GM19438 (cell line): ENCODE results near the gene MAPK8IP2.

Experiments used
- ATAC-seq: cut with Tn5 transposase; IDR thresholded peaks from one replicate; pipeline ENCODE4 v1.9.1; 2021; ENCODE audit warnings: low read depth; ENCODE audit not compliant: unreplicated experiment

MAPK8IP2 gene

GRCh38 chr22:50574383-50574755 lies 26.2 kb upstream of the MAPK8IP2 start:
- no peak for ATAC-seq

- no peak for ATAC-seq
Measured at GRCh38 chr22:50575426-50575941, 25.1 kb upstream of the MAPK8IP2 start.

- no peak for ATAC-seq
Measured at GRCh38 chr22:50576070-50576469, 24.5 kb upstream of the MAPK8IP2 start.

GRCh38 chr22:50576806-50577696 lies 23.5 kb upstream of the MAPK8IP2 start:
- no peak for ATAC-seq

- ATAC-seq, result no peak
Measured at GRCh38 chr22:50577697-50577986, 23.0 kb upstream of the MAPK8IP2 start.

- no peak for ATAC-seq
Measured at GRCh38 chr22:50577987-50578775, 22.4 kb upstream of the MAPK8IP2 start, which contains the start of gene CPT1B. CPT1B (minus strand) TSS chr22:50578427; CDS start chr22:50577915, 512 bp downstream.

GRCh38 chr22:50578776-50579310 lies 21.8 kb upstream of the MAPK8IP2 start:
- ATAC-seq, result no peak

- no peak for ATAC-seq
Measured at GRCh38 chr22:50579752-50580151, 20.8 kb upstream of the MAPK8IP2 start.

- no peak for ATAC-seq
Measured at GRCh38 chr22:50581031-50581949, 19.3 kb upstream of the MAPK8IP2 start.

- no peak for ATAC-seq
Measured at GRCh38 chr22:50581950-50582492, 18.6 kb upstream of the MAPK8IP2 start.

- peak; percentile 83 for ATAC-seq
Measured at GRCh38 chr22:50582493-50583293, 17.9 kb upstream of the MAPK8IP2 start, which contains the start of gene CHKB. CHKB (minus strand) TSS chr22:50582849; CDS start chr22:50582781, 68 bp downstream.

- peak; percentile 17 for ATAC-seq
Measured at GRCh38 chr22:50583294-50583861, 17.2 kb upstream of the MAPK8IP2 start.

- ATAC-seq, result no peak
Measured at GRCh38 chr22:50584106-50585096, 16.2 kb upstream of the MAPK8IP2 start.

- no peak for ATAC-seq
Measured at GRCh38 chr22:50585238-50585637, 15.4 kb upstream of the MAPK8IP2 start.

GRCh38 chr22:50585781-50586180 lies 14.8 kb upstream of the MAPK8IP2 start:
- ATAC-seq, result no peak

GRCh38 chr22:50586416-50586815 lies 14.2 kb upstream of the MAPK8IP2 start:
- ATAC-seq, result no peak

GRCh38 chr22:50587407-50587806 lies 13.2 kb upstream of the MAPK8IP2 start:
- no peak for ATAC-seq
